Endometrial microvascular endothelial cells (primary cell): Measurements from ENCODE around the gene RAB7B. TPM values are rescaled to one million over a fixed set of nuclear protein-coding genes. Genes with fewer than 3 reads are reported as not detected.

Experiments used
- in situ Hi-C: cut with HindIII; loops from 2 replicates; pipeline ENCODE4 v1.10.0; 2017; ENCODE audit warnings: low sequenced_read_pairs, low pct_unique_long_range_greater_than_20kb; ENCODE audit errors: inconsistent ontology term
- total RNA-seq: library from RNA; depleted of rRNA; stranded (reverse); fragments of >200 nt; gene quantifications from one replicate; pipeline ENCODE4 v1.2.3, GENCODE V29; 2015; ENCODE audit errors: inconsistent ontology term

The RAB7B gene
- total RNA-seq, 1 donor from 2014 or later: not detected

DNA sequence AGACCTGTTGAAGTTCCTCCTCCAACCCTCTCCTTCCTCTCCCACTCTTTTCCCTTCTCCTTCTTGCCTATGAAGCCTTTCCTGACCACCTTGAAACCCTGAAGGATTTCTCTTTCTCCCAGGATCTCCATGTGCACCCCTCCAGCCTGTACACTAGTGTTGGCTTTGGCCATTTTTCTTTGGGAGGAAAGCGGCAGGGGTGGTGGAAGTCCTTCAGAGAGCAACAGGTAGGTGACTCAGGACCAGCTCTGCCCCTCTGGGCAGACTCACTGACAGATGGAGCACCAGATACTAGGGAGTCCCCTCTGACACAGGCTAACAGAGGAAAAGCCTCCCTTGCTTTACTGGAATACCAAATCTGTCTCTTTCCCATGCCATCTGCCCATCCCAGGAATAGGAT is 64.5 kb downstream of the RAB7B start:
- in situ Hi-C loops: no loop called here

DNA sequence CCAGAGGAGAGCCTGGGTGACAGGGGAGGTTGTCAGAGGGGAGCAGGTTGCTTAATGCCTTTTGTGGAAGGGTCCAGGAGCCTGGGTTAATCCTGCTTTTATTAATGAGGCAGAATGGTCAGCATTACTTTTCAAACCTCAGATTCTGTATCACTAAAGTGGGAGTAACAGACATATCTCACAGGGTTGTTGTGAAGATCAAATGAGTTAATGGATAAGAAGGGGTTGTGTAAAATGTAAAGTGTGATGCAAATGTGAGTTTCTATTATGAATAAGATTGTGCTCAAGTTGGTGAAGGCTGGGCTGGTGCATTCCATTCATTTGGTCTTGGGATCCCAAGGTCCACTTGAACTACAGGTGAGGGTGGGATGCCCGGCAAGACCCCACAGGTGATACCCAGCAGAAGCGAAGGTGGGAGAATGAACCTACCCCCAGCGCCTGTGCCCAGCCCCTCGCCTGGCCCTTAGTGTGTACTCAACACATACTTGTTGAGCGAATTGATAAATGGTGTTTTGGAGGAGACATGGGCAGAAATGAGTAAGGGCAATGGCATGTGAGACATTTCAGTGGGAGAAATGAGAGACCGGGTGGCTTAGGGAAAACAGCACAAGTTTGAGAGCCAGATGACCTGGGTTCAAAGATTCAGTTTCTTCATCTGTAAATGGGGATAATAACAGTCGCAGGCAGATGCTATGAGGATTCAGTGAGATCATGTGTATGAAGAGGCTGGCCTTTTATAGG is 66.2 kb downstream of the RAB7B start:
- in situ Hi-C loops: no loop called here

DNA sequence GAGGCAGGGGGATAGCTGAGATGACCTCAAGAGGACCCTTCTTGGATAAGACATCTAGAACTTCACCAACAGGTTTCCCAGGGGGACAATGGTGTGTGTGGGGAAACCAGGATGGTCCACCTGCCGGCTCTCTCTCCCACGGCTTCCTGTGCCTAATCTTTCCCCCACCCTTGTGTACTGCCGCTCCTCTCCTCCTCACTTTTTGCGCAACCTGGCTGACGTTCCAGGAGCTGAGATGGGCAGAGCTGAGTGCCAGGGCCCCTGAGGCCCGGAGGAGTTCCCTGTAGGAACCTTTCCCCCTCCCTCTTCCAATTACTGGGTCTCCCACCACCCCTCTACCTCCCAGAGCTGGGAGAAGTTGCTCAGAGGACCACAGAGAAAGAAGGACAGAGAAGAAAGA is 66.9 kb downstream of the RAB7B start:
- in situ Hi-C loops: no loop called here

DNA sequence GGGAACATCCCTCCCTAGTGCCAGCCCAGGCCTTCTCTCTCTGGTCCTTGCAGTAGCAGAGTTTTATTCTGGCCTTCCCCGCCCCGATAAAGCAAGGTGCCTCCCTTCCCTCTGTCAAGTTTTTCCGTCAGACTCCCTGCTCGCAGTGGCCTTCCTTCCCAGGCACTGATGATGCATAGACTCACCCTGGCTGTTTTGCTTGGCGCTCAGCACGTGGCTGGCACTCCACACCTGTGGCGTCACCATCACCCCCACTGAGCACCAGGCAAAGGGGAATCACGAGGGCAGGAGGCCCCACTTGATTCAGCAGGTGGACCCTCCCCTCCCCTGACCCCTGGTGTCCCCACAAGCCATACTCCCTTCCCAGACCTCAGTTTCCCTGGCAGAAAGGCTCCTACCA is 67.3 kb downstream of the RAB7B start:
- in situ Hi-C loops: no loop called here

DNA sequence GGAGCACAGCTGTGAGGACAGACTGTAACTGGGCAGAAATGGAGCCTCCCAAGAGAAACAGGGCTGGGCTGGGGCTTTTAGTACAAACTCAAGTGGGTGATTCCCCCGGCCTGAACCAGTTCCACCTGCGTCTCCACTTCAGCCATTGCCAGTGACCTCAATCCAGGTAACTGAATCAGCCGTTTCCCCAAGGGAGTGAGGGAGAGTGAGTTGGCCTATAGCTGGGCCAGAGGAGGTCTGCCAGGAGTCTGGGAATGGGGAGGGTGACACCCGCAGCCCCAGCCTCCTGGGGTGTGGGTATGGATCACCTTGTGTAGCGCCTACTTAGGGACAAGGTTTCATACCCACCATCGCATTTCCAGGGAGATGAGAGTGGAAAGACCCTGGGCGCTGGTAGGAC is 68.4 kb downstream of the RAB7B start:
- in situ Hi-C loops: no loop called here

DNA sequence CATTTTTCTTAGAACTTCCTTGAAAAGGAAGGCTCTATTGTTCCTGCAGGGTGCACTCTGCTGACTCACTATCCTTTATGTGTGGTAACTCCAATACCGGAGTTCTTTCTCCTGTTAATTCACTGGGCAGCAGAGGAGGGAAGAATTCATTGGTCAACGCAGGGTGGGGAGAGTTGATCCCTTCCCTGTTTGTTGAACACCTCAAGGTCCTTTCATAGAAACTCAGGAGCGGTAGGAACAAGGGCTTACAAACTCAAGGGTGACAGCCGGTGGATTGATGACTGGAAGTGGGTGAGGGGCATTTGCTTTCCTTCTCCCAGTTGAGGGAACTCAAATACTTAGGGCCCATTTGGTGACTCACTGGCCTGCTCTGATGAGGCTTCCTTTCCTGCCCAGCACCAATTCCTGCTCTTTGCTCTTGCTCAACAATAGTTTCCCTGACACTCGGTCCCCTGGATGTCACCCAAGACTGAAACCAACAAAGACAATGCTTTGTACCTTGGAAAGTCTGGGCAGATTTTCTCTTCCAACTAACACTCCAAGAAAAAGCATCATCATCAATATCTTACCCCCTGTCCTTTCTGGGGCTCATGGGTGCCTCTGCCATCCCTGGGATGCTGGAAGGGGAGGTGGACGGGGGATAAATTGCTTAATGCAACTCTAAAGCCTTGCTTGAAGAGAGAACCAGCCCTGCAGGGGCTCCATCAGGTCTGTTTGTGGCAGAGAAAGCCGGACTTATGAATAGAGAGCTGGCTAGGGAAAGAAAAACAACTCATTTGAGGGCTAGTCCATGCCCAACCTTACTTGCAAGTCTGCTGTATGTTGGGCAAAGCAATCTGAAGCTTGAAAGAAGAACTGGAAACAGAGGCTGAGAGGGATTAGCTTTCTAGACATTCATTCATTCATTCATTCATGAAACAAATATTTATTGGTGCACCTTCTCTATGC is 69.2 kb downstream of the RAB7B start:
- in situ Hi-C loops: no loop called here

DNA sequence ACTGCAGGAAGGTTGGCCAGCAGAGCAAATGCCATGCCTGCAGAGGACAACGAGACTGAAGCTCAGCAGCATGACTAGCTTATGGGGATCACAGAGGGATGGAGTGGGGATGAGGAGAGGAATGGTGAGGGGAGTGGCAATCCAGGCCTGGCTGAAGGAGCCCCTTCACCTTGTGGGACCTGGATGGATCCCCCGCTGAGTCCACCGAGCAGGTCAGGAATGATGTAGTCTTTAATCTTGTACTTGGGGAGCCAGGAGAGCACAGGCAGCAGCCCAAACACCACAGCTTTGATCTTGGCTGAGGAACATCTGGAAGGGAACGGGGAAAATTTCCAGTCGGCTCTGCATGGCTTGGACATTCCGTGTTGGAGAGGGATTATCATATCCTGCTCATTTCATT is 70.4 kb downstream of the RAB7B start:
- in situ Hi-C loops: no loop called here

DNA sequence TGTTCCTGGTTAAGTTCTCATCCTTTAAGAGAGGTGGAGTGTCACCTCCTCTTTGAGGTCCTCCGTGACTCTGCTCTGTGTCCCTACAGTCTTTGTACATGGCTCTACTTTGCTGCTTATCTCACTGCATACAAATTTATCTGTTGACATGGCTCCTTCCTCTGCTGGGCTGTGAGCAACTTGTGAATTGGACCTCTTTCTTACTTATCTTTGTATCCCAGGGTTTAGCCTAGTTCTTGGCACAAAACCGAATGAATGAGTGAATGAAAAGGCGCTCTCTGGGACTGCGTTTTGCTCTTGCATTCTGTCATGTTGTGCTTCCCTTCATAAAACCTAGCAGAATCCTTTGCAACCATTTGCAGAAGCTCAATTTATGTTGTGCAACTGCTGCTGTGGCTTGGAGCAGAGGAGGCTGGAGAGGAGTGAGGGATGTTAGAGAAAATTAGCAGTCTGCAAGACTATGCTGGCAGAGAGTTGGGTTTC is 72.4 kb downstream of the RAB7B start:
- in situ Hi-C loops: no loop called here

DNA sequence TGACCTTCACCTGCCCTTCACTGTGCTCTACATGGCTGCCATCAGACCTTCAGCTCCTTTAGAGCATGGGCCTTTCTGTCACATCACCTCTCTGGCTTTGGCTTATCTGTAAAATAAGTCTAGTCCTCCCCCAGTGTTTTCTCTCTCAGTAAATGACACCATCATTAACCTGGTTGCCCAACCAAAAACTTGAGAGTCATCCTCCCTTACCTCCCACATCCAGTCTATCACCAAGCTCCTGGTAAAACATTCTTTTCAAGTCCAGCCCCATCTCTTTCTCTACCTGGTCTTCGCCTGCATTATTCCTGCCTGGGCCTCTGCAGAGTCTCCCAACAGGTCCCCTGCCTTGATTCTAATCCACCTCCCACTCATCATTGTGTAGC is 73.0 kb downstream of the RAB7B start:
- in situ Hi-C loops: no loop called here

DNA sequence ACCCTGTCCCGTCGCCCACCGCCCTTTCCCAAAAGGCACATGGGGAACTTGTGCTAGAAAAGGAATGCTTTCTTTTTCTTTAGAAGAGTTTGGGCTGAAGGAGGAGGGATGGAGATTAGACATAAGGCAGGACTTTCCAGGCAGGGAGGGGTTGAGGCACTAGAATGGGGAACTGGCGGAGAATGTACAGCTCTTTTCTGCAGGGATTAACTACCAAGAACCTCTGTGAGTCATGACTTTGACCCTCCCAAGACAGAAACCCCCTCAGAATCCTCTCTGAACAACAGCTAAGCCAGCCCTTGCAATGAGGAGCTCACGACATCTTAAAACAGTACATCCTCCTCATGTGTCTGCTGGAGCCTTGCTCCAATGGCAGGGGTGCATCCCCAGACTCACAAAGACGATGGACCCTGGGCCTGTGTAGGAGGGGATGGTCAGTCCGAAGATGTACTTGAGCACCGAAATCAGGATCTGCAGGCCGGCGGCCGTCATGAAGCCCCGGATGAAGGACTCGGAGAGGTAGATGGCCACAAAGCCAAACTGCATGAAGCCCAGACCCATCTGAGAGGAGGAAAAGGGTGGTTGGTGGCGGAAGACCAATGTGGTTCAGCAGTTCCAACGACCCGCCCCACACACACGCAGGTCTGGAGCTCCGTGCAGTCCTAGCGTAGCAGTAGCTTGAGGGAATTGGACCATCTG is 73.5 kb downstream of the RAB7B start:
- in situ Hi-C loops: no loop called here

DNA sequence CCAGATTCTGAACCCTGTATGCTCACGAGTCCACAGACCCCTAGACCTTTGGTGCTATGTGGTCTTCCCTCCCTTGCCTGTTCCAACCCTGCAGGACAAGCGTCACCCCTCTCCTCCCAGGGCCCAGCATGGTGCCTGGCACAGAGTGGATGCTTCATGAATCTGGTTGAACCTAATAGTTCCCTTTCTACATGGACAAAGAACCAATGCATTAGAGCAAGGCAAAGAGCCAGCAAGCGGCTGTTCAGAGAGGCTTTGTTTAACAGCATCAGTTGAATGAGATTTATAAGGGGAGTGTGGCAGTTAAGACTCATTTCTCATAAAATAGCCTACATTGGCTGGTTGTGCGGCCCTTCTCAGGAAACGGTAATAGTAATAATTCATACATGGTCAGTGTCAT is 74.9 kb downstream of the RAB7B start:
- in situ Hi-C loops: no loop called here

DNA sequence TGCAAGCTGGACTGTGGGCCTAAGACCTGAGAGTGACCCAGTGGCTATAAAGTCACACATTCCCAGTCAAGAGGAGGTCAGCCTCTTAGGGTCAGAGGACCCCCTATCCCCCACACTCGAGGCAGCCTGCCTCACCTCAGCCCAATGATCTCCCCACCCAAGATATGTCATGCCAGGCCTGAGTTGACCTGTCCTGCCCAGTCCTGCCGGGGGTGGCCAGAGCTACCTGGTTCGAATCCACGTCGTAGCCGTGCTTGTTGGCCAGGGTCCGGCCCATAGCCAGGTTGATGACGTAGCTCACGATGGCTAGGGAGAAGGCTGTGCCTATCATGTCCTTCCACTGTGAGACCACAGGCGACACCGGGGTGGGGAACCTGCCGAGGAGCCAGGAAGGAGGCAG is 75.5 kb downstream of the RAB7B start:
- in situ Hi-C loops: no loop called here

DNA sequence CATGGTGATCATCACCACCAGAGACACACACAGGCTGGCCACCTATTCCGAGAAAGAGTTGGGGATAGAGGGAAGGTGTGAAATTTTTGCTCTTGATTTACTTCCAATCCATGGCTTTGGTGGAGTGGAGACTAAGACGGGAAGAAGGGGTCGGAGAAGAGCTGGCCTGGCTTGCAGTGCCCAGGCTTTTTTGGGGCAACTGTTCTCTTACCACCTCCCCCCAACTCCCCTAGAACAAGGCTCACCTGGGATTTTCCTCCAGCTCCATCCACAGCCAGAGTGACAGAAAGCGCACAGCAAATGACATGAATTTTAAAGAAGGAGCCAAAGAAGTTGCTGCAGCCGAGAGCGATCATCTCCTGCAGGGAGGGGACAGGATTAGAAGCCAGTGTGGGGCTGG is 75.9 kb downstream of the RAB7B start:
- in situ Hi-C loops: no loop called here

Other genes with a start within 250 kb of the RAB7B start
- gene RAB29, start 227.9 kb downstream of the RAB7B start, total RNA-seq: 29.9 TPM
- gene SLC41A1, start 190.2 kb downstream of the RAB7B start, total RNA-seq: 17.1 TPM
- gene PM20D1, start 153.3 kb downstream of the RAB7B start, total RNA-seq: not detected
- gene SLC26A9, start 59.9 kb downstream of the RAB7B start, total RNA-seq: 0.56 TPM
- not detected for gene CTSE, start 20.5 kb upstream of the RAB7B start, total RNA-seq
- not detected for gene RHEX, start 49.8 kb upstream of the RAB7B start, total RNA-seq
- gene AVPR1B, start 114.0 kb upstream of the RAB7B start, total RNA-seq: not detected
- 5.5 TPM for gene FAM72A, start 199.4 kb upstream of the RAB7B start, total RNA-seq
- gene SRGAP2, start 200.1 kb upstream of the RAB7B start, total RNA-seq: 63.0 TPM